ENCODE results near the gene NRSN2.

GRCh38 chr20:311609-312008 lies 35.3 kb upstream of the NRSN2 start:
- TF ChIP-seq EP300 (IDR thresholded peaks at IDR 0.05; ENCODE audit: borderline replicate concordance): no peak
- TF ChIP-seq TCF12 (IDR thresholded peaks at IDR 0.05; ENCODE audit: low read depth): no peak
- TF ChIP-seq, protein P1, sequence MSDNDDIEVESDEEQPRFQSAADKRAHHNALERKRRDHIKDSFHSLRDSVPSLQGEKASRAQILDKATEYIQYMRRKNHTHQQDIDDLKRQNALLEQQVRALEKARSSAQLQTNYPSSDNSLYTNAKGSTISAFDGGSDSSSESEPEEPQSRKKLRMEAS (IDR thresholded peaks at IDR 0.05): no peak
- no peak for TF ChIP-seq YY1 (IDR thresholded peaks at IDR 0.05; ENCODE audit: low read depth)
- no peak for TF ChIP-seq CEBPB (IDR thresholded peaks at IDR 0.05)

Data from Ishikawa (cell line).